GM19328 (cell line): ENCODE measurements around the gene HRAS.

ENCODE experiments used
- ATAC-seq: cut with Tn5 transposase; IDR thresholded peaks from one replicate; pipeline ENCODE4 v1.9.1; 2021; ENCODE audit warnings: mild to moderate bottlenecking, moderate library complexity; ENCODE audit not compliant: unreplicated experiment

HRAS gene

DNA sequence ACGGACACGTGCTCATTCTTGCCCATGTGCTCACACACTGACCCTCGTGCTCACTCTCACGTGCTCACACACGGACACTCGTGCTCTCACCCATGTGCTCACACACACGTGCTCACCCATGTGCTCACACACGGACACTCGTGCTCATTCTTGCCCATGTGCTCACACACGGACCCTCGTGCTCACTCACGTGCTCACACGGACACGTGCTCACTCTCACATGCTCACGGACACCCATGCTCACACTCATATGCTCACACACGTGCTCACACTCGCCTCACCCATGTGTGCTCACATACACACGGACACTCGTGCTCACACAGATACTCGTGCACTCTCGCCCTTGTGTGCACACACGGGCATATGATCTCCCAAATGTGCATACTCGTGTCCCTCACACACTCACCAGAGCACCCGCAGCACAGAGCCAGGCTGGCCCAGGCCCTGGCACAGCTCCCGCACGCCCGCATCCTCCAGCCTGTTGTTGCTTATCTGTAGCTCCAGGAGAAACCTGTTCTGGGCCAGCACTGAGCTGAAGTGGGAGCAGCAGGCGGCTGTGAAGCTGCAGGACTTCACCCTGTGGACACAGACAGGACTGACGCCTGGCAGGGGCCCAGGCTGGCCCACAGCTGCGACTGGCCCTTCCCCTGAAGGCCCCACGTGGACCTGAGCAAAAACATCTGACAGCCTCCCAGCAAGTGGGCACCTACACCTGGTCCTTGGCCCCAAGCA, 37.6 kb downstream of the HRAS start:
- no peak for ATAC-seq

DNA sequence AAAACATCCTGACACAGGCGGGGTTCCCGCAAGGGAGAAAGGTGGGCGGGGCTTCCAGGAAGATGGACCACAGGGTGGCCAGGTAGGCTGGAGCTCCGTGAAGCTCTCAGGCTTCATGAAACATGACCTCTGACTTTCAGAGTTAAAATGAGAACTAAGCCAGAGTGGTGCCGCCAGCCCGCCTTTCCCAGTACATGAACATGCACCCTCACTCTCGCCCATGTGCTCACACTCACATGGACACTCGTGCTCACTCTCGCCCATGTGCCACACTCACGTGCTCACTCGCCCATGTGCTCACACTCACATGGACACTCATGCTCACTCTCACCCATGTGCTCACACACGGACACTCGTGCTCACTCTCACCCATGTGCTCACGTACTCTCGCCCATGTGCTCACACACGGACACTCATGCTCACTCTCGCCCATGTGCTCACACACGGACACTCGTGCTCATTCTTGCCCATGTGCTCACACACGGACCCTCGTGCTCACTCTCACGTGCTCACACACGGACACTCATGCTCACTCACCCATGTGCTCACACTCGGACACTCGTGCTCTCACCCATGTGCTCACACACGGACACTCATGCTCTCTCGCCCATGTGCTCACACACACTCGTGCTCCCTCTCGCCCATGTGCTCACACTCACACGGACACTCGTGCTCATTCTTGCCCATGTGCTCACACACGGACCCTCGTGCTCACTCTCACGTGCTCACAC, 38.4 kb downstream of the HRAS start:
- ATAC-seq: no peak

DNA sequence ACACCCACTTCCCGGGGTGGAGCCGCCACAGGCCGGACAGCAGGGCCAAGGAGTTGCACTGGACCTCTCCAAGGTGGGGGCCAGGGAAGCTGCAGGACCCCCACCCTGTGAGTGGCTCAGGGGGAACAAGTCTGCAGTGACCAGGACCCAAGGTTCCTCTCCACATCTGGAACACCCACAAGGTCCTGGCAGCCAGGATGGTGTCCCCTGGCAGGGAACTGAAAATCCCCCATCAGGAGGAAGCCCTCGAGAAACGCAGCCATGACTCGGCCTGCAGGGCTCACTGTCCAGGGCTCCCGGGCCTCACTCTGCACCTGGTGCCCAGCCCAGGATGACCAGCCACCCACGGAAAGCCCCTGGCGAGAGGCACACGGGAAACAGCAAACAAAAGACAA, 39.8 kb downstream of the HRAS start:
- ATAC-seq: no peak

DNA sequence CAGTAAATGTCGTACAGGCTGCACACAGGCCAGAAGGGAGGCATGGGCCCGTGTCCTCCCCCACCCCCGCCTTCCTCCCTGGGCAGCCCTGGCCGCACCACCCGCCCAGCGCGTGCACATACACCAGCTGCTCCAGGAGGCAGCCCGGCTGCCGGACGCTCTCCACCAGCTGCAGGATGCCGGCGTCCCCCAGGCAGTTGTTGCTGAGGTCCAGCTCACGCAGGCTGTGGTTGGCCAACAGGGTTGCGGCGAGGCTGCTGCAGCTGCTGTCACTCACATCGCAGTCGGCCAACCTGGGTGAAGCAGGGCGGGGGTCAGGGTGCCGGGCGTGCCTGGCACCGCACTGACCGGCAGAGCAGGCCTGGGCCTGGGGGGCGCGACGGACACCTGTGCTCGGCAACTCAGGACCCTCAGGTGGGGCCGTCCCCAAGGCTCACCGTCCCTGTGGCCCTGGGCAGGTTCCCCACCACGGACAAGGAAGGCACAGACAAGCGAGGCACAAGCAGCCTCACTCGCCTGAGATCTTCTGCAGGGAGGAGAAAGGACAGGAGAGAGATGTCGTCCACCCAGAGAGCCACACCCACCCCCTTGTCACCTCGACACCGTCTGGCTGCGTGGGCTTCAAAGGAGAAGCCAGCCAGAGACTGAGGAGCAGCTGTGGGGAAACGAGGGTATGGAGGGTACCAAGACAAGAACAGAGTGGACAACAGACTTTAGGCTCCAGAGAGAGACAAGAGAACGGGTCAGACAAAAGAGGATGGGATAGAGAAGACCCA, 40.4 kb downstream of the HRAS start:
- no peak for ATAC-seq

DNA sequence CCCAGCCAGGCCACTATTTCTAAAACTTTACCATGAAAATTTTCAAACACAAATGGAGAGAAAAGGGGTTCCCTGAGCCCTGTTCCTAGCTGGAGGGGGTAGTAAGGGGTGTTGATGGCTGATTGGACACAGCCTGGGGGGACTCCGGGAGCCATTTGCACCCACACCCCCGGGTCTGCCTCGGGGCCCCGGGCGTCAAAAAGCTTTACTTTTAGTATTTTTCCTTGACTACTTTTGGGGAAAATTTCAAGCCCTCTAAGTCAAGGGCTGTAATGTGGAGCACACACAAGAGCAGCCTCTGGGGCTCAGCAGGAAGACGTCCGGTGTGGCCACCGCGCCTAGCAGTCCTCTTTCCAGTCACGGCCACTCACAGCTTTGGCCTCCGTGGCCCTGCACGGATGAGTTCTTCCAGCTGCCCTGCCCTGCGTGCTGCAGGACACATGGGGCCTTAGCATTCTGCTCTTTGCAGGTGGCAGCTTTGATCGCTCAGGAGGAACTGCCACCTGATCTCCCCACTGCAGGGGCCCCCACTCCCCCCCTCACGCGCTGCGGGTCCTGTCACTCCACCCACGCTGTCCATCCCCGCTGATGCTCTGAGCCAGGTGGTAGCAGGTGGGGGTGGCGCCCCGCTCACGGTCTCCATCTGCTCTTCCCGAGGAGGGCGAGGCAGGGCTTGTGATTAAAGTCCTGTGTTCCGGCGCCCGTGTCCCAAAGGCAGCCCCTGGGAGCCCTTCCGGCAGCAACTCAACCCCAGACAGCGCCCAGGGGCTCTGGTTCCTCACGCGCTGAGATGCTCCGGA, 42.7 kb downstream of the HRAS start:
- ATAC-seq: no peak

DNA sequence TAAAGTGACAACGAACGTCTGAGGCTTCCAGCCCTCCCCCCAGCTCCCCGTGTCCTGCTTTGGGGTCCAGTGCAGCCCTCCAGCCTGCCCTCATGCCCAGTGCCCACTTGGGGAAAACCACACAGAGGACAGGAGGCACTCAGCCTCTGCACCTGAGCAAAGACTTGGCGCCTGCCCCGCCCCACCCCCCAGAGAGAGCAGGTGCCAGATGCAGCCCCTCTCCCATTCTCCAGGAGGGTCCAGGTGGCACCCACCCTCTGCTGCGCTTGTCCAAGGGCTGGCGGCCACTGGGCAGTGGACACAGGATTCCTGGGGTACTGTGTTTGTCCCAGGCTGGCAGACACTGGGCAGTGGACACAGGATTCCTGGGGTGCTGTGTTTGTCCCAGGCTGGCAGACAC, 44.0 kb downstream of the HRAS start:
- no peak for ATAC-seq

DNA sequence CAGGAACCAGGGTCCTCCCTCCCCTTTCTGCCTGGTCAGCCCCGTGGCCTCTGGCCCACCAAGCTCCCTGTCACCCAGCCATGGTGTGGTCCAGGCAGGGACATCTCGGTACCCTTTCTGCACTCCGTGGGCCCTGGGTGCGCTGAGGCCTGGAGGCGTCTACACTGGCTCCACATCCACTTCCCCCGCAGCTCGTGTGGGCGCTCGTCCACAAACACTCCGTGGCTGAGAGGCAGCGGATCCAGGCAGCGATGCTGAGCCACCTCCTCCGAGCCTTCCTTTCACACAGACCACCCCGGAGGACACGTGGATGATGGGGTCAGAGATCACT, 44.5 kb downstream of the HRAS start:
- no peak for ATAC-seq

DNA sequence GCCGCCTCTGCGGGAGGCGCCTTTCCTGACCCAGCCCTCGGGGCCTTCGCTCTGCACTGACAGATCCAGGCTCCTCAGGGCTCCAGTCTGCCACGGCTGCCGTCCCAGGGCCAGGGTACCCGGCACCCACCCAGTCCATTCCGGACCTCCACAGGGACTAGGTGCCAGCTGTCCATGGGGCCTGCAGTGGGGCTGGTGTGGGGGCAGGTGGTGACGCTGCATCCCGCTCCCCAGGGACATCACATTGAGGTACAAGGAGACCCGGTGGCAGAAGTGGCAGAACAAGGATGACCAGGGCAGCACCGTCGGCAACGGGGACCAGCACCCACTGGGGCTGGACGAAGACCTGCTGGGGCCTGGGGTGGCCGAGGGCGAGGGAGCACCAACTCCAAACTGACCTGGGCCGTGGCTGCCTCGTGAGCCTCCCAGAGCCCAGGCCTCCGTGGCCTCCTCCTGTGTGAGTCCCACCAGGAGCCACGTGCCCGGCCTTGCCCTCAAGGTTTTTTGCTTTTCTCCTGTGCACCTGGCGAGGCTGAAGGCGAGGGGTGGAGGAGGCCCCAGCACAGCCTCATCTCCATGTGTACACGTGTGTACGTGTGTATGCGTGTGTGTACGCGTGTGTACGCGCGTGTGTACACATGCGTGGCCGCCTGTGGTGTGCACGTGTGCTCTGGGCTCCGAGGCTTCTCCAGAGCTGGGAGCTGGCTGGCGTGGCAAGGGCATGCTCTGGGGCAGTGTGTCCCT, 45.0 kb downstream of the HRAS start:
- ATAC-seq: no peak

DNA sequence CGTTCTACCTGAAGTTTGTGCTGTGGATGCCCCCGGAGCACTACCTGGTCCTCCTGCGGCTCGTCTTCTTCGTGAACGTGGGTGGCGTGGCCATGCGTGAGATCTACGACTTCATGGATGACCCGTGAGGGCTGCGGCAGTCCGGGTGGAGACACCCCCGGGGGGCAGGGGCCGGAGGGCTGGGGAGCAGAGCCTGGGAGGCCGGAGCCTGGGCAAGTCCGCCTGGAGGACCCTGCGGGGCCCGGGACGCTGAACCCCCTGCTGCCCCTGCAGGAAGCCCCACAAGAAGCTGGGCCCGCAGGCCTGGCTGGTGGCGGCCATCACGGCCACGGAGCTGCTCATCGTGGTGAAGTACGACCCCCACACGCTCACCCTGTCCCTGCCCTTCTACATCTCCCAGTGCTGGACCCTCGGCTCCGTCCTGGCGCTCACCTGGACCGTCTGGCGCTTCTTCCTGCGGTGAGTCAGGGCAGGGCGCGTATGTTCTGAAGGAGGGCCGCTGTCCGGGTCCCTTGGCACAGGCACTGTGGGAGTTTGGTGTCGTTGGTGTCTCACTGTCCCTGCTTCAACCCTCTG, 45.7 kb downstream of the HRAS start:
- no peak for ATAC-seq

DNA sequence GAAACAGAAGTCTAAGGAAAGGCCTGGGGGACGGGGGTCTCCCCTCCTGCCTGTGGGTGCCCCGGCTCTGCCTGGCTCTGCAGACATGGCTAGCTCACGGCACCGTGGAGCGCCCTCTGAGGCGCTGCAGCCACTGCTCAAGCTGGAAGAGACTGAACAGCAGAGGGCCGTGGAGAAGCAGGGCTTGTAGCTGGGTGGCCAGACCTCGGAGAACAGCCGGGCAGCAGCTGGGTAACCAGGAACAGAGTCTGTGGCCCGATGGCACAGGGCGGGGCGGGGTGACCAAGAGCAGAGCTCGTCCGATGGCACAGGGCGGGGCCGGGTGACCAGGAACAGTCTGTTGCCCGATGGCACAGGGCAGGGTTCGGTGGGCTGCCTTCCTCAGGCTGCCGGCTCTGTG, 46.4 kb downstream of the HRAS start:
- no peak for ATAC-seq

DNA sequence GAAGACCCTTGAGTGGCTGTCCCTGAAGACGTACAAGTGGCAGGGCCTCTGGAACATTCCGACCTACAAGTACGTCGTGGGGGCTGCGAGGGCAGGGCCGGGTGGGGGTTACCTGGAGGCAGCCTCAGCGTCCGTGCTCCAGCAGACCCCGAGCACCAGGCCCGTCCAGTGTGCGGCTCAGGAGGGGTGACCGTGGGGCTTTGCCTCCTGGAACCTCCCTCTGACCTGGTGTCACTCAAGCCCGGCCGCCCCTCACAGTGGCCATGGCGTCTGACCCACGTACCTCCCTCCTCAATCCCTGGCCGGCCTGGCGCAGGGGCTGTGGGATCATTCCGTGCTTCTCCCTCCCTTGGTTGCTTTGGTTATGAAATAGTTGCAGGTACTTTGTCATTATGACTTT, 46.8 kb downstream of the HRAS start:
- ATAC-seq: no peak

DNA sequence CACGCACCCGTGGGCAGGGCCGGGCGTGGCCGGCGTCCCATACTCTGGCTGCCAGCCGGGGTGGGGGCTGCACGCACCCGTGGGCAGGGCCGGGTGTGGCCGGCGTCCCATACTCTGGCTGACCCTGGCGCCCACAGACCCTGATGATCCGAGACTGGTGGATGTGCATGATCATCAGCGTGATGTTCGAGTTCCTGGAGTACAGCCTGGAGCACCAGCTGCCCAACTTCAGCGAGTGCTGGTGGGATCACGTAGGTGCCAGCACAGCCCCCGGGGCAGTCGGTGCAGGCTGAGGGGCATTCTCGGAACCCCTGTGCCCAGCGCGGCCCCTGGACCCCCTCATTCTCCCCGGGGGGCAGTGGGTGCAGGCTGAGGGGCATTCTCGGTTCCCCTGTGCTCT, 47.3 kb downstream of the HRAS start:
- no peak for ATAC-seq

DNA sequence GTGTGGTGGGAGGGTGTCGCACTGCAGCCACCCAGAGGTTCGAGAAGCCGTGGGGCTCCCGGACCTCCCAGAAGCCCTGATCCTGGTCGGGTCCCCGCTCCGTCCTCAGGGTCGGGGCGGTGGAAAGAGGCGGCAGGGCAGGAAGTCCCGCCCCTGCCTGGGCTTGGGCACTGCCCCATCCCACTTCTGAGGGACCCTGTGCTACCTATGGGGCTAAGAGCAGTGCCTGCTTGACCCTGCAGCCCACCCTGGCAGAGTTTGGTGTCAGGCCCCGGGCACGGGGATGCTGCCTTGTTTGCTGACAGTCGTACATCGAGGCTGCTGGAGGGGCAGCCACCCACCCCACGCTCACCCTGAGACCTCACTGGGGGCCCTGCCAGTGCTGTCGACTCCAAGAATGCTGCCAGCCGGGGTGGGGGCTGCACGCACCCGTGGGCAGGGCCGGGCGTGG, 47.8 kb downstream of the HRAS start:
- no peak for ATAC-seq

DNA sequence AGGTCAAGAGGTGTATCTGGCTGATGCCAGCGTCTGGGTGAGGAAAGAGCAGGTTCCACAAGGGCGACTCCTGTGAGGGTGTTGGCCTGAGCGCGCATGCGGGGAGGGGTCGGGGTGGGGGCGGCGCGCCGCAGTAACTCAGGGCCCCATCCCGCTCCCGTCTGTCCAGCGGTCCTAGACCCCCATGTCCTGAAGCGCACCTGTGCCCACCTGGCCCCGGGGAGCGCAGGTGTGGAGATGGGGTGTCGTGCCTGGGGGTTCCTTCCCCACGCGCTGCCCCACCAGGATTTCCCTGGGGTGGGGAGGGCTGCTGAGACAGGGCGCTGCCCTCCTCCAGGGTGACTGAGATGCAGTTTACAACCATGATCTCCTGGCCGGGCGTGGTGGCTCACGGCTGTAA, 49.2 kb downstream of the HRAS start:
- no peak for ATAC-seq

DNA sequence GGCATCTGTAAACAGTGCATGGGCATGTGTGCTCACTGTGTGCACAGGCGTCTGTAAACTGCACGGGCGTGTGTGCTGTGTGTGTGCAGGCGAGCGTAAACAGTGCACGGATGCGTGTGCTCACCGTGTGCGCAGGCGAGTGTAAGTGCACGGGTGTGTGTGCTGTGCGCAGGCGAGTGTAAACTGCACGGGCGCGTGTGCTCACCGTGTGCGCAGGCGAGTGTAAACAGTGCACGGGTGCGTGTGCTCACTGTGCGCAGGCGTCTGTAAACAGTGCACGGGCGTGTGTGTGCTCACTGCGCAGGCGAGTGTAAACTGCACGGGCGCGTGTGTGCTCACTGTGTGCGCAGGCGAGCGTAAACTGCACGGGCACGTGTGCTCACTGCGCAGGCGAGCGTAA, 50.8 kb downstream of the HRAS start:
- no peak for ATAC-seq
